Measurements from ENCODE around the gene MIAT.
"Not testable (repeated sequence)": the region's sequence is repeated elsewhere in the genome, so short reads cannot be mapped to it uniquely, and the experiment has no call there.

Gene MIAT

GRCh38 chr22:26656891-26657851 is at the start of gene MIAT:
Gene MIAT (plus strand): TSS chr22:26657588.
- DNase-seq (ENCODE audit: low read depth), result no peak

GRCh38 chr22:26608129-26608528 is 49.3 kb upstream of the MIAT start:
- DNase-seq (ENCODE audit: low read depth), result no peak

DNA sequence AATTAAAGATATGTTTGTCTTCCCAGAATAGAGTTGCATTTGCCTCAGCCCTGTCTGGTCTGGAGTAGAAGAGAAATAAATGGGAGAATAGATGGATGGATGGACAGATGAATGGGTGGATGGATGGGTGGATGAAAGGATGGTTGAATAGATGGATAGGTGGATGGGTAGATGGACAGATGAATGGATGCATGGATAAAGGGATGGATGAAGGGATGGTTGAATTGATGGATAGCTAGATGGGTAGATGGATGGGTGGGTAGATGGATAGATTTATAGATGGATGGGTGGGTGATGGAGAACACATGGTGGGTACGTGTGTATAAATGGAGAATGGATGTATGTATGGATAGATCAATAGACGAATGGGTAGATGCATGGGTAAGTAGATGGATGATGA is 48.1 kb upstream of the MIAT start:
- DNase-seq (ENCODE audit: low read depth), result no peak

DNA sequence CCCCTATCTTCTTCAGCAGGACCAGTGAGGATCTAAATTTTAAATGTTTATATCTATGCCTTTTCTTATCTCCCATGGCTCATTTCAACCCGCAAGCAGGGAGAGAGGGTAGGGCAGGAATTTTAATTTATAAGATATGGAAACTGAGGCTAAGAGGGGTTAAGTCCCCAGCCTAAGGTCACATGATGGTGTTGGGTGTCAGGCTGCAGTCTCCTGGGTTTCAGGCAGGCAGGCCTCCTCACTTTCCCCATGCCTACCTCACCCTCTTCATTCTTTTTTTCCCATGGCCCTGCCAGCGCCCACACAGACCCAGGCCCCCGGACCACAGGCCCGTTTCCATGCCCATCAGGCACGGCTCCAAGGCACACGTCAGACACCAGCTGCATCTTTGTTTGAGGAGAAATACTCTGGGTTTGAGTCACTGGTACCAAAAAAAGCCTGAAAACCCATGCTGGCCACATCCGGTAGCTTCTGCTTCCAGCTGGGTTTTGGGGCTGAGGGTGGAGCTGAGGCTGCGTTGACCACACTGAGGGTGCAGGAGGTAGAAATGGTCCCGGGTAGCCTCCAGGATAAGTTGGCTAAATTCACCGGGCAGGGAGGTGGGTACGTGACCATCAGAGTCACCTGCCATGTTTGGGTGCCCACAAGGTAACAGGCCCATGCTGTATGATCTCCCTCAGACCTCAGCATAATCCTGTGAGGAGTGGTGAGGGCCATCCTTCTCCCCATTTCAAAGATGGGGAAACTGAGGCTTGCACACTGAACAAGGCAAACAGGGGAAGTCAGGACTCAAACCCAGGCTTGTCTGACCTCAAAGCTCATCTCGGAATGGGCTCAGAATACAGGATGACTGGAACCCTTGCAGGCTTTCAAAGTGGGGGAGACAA is 47.1 kb upstream of the MIAT start:
- no peak for DNase-seq (ENCODE audit: low read depth)

- no peak for DNase-seq (ENCODE audit: low read depth)
Measured at GRCh38 chr22:26610996-26611395, 46.4 kb upstream of the MIAT start.

DNA sequence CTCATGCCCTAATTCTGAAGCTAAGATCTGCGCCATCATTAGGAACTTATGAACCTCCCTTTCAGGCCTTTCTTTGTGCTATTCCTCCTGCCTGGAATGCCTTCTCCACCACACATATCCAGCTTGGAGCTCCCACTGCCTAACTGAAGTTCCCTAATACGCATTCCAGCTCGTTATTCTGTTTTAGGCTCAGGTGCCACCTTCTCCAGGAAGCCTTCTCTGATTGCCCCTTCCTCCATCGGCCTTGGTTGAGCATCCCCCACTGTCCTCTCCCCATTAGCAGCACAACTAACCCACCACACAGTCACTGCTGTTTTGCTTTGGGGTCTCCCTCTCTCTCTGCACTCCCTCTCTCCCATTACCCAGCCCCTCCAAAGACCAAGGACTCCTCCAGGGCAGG is 44.7 kb upstream of the MIAT start:
- DNase-seq (ENCODE audit: low read depth), result no peak

- not testable (repeated sequence) for DNase-seq (ENCODE audit: low read depth)
Measured at GRCh38 chr22:26613753-26614152, 43.6 kb upstream of the MIAT start.

DNA sequence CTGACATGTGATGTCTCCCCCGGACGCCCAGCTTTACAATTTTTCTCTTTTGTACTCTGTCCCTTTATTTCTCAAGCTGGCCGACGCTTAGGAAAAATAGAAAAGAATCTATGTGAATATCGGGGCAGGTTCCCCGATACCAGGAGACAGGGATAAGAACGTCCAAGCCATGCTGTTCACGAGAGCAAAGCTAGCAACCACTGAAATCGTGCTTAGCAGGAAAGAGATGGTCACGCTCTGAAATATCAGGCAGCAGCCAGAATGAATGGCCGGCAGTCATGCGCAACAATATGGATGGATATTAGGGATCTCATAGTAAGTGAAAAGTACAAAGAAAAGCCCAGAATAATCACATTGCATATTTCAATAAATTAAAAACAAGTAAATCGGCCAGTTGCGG is 43.1 kb upstream of the MIAT start:
- no peak for DNase-seq (ENCODE audit: low read depth)

DNA sequence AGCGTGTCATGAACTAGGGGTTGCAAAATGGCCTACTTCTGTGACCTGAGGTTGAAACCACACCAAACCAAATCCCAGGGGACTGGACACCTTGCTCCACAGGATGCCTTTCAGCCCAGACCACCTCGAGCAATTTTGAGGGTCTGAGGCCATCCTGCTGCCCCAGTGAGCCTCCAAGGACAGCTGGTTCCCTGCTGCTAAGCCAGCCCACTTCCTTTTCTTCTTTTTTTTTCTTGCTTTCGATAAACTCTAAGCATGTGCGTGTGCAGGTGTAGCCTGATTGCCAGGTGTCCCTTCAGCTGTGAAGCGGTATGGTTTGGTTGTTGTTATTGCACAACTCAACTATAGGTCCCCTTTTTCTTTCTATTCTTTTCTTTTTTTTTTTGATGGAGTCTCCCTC is 42.2 kb upstream of the MIAT start:
- no peak for DNase-seq (ENCODE audit: low read depth)

GRCh38 chr22:26615830-26616435 is 41.5 kb upstream of the MIAT start:
- DNase-seq (ENCODE audit: low read depth), result no peak

GRCh38 chr22:26616650-26617049 is 40.7 kb upstream of the MIAT start:
- DNase-seq (ENCODE audit: low read depth), result no peak

DNA sequence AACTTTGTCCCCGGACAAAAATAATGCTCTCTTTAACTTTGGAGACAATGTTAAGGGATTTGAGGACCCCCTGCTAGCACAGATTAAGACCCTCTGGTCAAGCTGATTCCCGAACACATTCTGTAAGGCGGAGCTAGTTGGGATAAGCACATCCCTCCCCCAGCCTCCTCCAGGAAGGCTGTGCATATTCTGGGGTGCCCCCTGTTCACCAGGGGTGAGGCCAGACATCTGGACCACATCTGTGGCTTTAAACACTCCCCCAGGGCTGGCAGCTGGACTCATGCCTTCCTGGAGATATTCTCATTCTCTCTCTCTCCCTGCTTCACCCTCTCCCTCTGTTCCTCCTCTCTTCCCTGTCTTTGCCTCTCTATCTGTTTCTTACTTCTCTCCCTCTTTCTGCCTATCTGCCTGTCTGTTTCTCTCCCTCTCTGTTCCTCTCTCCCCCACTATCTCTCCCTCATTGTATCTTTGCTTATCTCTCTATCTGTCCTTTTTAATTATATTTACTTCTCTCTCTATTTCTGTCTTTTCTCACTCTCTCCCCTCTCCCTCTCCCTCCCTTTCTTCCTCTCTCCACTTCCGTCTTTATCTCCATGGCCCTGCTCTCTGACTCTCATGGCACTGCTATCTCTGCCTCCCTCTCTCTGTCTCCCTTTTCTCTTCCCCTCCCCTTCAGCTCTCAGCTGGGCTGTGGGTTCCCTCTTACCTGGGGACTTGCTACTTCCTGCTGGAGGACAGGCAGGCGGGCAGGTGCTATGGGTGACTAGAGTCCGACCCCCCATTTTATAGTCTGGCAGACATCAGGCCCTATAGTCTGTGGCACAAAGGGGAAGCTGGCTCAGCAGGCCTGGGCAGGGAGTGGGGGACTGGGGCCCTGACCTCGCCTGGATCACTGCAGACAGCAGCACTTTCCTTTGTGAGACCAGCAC is 39.9 kb upstream of the MIAT start, which contains the start of gene CRYBB1:
CRYBB1 (minus strand) TSS at position 757 of the 929 bp plus-strand sequence. CDS start 1,708 bp downstream, outside the sequence.
- DNase-seq (ENCODE audit: low read depth), result no peak

DNA sequence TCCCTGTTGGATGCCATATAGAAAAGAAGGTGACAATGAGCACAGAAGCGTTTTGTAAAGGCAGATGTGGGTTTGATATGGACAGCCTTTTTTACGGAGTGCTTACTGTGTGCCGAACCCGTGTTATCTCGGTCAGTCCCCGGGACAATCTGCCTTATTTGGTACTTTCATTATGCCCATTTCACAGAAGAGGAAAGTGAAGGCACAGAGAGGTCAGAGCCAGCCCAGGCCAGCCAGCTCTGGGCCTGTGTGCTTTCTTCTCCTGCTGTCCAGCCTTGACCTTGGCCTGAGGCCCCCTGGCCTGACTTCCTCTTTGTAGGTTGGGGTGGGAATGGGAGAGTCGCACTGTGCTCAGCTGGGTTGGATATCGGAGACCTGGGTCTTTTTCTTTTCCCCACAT is 38.9 kb upstream of the MIAT start:
- DNase-seq (ENCODE audit: low read depth), result no peak

GRCh38 chr22:26619510-26619909 is 37.9 kb upstream of the MIAT start:
- no peak for DNase-seq (ENCODE audit: low read depth)

DNA sequence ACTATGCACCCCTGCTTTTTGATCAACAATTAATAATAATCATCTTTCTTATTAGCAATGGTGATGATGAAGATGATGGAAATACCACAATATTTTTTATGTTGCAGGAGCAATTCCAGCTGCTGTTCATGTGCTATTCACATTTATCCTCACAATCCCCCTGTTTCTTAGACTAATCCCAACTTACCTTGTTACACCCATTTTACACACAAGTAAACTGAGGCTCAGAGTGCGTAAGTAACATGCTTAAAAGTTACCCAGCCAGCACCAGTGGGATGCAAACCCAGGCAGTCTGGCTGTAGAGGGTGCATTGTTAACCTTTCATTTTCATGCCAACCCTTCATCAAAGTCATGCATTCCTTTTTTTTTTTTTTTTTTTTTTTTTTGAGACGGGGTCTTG is 37.2 kb upstream of the MIAT start:
- DNase-seq (ENCODE audit: low read depth), result no peak

DNA sequence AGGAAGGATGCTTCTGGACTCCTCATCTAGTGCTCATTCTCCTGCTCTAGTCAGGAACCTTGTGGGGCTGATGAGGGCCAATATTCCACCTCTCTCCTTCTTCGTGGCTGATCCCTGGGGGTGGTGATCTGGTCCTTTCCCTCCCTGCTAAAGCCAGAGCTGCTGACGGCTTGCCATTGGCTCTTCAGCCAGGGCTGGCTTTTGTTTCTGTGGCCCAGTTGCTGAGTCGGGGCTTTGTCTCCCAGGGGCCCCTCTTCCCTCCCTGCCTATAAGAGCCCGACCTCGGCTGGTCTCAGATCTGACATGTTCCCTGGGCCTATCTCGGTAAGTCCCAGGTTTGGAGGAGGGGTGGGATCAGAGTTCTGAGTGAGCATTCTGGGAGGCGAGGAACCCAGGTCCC is 35.7 kb upstream of the MIAT start, which contains the start of gene CRYBA4:
CRYBA4 (plus strand) TSS at position 301 of the 400 bp plus-strand sequence. CDS start 634 bp downstream, outside the sequence.
- DNase-seq (ENCODE audit: low read depth), result no peak

- DNase-seq (ENCODE audit: low read depth), result no peak
Measured at GRCh38 chr22:26623984-26624383, 33.4 kb upstream of the MIAT start.

DNA sequence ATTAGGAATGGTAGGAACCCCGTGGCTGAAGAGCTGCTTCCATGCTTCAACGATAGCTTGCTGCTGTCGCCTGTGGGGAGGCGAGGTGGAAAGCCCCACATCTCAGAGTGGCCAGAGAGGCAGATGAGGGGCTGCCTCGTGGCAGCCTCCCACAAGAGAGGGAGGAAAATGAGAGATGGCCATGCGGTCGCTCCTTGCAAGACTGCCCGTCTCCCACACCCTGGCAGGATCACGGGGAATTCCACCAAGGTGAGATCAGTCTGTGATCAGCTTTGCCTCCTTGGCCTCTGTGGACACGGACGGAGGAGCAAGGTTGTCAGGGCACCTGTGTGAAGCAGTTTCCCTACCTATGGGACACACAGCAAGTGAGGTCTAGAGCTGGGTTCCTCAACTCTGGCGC is 32.6 kb upstream of the MIAT start:
- DNase-seq (ENCODE audit: low read depth), result no peak

DNA sequence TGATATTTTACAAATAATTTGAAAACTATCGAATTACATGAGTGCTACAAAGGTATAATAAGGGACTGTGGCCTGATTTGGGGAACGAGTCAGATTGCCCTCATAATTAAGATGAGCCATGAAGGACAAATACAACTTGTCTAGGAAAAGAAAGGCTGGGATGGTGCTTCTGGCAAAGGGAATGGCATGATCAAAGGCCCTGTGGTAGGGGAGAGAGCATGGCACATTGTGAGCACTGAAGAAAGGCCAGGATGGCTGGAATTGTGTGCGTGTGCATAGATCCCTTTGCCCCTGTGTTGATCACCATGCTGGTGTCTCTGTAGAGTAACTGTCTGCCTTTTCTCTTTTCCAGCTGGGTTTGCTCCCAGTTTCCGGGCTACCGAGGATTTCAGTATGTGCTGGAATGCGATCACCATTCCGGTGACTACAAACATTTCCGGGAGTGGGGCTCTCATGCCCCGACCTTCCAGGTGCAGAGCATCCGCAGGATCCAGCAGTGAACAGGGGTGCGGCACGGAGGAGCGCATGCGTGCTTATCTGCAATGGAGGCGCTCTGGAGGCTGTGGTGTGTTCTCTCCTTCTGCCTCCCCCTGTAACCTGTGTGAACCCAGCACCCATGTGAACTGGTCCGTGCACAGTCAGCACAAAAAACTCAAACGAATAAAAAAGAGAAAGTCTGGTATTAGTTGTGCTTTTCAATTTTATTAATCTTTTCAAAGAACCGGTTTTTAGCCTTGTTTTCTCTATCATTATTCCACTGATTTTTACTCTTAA is 27.2 kb upstream of the MIAT start:
- no peak for DNase-seq (ENCODE audit: low read depth)

GRCh38 chr22:26631282-26631681 is 26.1 kb upstream of the MIAT start:
- DNase-seq (ENCODE audit: low read depth), result no peak

All from stimulated activated CD8-positive, alpha-beta memory T cell treated with anti-CD3 and anti-CD28 coated beads, Interleukin-15, amount 100 ng/mL, for 24 hours (primary cell).